Measurements from ENCODE around the gene ASPHD2. TPM values are rescaled to one million over a fixed set of nuclear protein-coding genes. Genes with fewer than 3 reads are reported as not detected.

ASPHD2 gene
- total RNA-seq, 4 donors from 2014 or later = 0.49 to 1.7 (median 0.88) TPM; not detected in 1

- TF ChIP-seq, protein P1, sequence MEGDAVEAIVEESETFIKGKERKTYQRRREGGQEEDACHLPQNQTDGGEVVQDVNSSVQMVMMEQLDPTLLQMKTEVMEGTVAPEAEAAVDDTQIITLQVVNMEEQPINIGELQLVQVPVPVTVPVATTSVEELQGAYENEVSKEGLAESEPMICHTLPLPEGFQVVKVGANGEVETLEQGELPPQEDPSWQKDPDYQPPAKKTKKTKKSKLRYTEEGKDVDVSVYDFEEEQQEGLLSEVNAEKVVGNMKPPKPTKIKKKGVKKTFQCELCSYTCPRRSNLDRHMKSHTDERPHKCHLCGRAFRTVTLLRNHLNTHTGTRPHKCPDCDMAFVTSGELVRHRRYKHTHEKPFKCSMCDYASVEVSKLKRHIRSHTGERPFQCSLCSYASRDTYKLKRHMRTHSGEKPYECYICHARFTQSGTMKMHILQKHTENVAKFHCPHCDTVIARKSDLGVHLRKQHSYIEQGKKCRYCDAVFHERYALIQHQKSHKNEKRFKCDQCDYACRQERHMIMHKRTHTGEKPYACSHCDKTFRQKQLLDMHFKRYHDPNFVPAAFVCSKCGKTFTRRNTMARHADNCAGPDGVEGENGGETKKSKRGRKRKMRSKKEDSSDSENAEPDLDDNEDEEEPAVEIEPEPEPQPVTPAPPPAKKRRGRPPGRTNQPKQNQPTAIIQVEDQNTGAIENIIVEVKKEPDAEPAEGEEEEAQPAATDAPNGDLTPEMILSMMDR (IDR thresholded peaks at IDR 0.05; ENCODE audit: low read depth) = no peak
These were observed 4.7 kb downstream of the ASPHD2 start for GRCh38 chr22:26433805-26434204.

GRCh38 chr22:26435327-26436093, 6.5 kb downstream of the ASPHD2 start:
- TF ChIP-seq, protein P1 (IDR thresholded peaks at IDR 0.05; ENCODE audit: low read depth) = no peak

GRCh38 chr22:26436903-26437515, 7.9 kb downstream of the ASPHD2 start:
- TF ChIP-seq, protein P1 (IDR thresholded peaks at IDR 0.05; ENCODE audit: low read depth) = no peak

- TF ChIP-seq, protein P1 (IDR thresholded peaks at IDR 0.05; ENCODE audit: low read depth) = no peak
These were observed 8.8 kb downstream of the ASPHD2 start for GRCh38 chr22:26437694-26438392.

- TF ChIP-seq, protein P1 (IDR thresholded peaks at IDR 0.05; ENCODE audit: low read depth) = no peak
These were observed 10.5 kb downstream of the ASPHD2 start for GRCh38 chr22:26439559-26439958.

DNA sequence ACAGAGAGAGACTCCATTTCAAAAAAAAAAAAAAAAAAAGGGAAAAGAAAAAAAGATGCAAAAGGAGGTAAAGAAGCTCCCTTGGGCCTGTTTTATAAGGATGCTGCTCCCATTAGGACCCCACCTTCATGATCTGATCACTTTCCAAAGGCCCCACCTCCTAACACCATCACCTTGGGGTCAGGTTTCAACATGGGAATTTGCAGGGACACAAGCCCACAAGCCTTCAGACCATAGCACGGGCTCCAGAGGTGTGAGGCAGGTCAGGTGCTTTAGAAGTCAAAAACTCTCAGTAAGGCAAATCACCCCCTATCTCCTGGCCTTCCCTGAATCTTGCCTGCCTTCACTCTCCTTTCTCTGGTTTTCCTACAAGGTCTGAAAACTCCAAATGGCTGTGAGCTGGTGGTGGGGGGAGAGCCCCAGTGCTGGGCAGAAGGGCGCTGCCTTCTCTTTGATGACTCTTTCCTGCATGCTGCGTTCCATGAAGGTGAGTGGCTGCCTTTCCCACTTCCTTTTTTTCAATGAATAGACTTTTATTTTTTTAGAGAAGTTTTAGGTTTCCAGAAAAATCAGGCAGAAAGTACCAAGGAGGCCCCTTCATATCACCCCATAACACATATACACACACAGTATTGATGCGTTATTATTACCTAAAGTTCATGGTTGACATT, 13.2 kb downstream of the ASPHD2 start:
- TF ChIP-seq, protein P1 (IDR thresholded peaks at IDR 0.05; ENCODE audit: low read depth) = no peak
